ENCODE measurements around the gene PCNX3. TPM values are rescaled to one million over a fixed set of nuclear protein-coding genes. Genes with fewer than 3 reads are reported as not detected.

Gene PCNX3
- total RNA-seq, 1 experiment from 2014 or later, result 50.4 TPM

GRCh38 chr11:65595543-65596281, 19.9 kb upstream of the PCNX3 start, which contains the start of gene KCNK7 (continued):
- no peak for TF ChIP-seq SIN3A (IDR thresholded peaks at IDR 0.05; ENCODE audit: low read depth)

GRCh38 chr11:65596520-65596919, 19.1 kb upstream of the PCNX3 start:
- Histone ChIP-seq H2AFZ (ENCODE audit: low read depth, low read length, poor library complexity, severe bottlenecking) (no peak overlapping the region), H3K27ac (ENCODE audit: low read depth, low read length) (no peak overlapping the region), H3K4me2 (ENCODE audit: low read length) (no peak overlapping the region), H3K27me3 (ENCODE audit: insufficient read depth, low read length) (no peaks in the 10 kb centered on the region), H3K9me3 (ENCODE audit: control insufficient read depth in 1 of 2, insufficient read depth in 1 of 2, low read depth in 1 of 2, low read length in 2 of 2) (no peaks in the 10 kb centered on the region), H3K9ac (ENCODE audit: low read length) (no peak overlapping the region), H3K9me2 (ENCODE audit: insufficient read depth) (no peaks in the 10 kb centered on the region), H3K4me1 (ENCODE audit: control insufficient read depth in 1 of 2, insufficient read depth in 2 of 2, low read length in 2 of 2) (peaks cover 12 to 19% of the 10 kb centered on the region in 2 experiments), H3K4me3 (replicated peaks in 1 of 2; ENCODE audit: low read depth in 1 of 2, low read length in 2 of 2) (no peak overlapping the region), H4K20me1 (ENCODE audit: insufficient read depth) (no peaks in the 10 kb centered on the region), H3K36me3 (ENCODE audit: control insufficient read depth in 1 of 2, insufficient read depth in 2 of 2, low read length in 2 of 2) (peaks cover 0 to 6% of the 10 kb centered on the region in 2 experiments; a peak in 1 of 4 replicates), H3K79me2 (ENCODE audit: insufficient read depth, low read length) (no peaks in the 10 kb centered on the region)
- no peak for ATAC-seq
- POLR2A ChIA-PET, result no interaction called here
- intact Hi-C loops (cut with micrococcal nuclease), result no loop called here
- BruUV-seq (replicated peaks), result no TSS peak
- DNase-seq (ENCODE audit: low read depth, low spot score), result no peak
- CTCF ChIA-PET, result no interaction called here
- TF ChIP-seq CEBPB (IDR thresholded peaks at IDR 0.05; ENCODE audit: low read depth) (no peak), CBX3 (IDR thresholded peaks at IDR 0.05; ENCODE audit: low read depth) (no peak), CTCF (IDR thresholded peaks at IDR 0.05 in 2 of 3, conservative IDR thresholded peaks at IDR 0.05 in 1 of 3; ENCODE audit: borderline replicate concordance in 1 of 3, insufficient read depth in 1 of 3, low read depth in 2 of 3, low read length in 2 of 3) (no peak), MAX (IDR thresholded peaks at IDR 0.05) (no peak), SP1 (IDR thresholded peaks at IDR 0.05; ENCODE audit: low read depth) (no peak), REST (IDR thresholded peaks at IDR 0.05; ENCODE audit: low read depth) (no peak), ELF1 (IDR thresholded peaks at IDR 0.05; ENCODE audit: borderline replicate concordance, low read depth) (no peak), JUND (IDR thresholded peaks at IDR 0.05) (no peak), POLR2A (IDR thresholded peaks at IDR 0.05; ENCODE audit: borderline replicate concordance, extremely low read depth, insufficient read depth, insufficient read length) (no peak), ZBTB33 (IDR thresholded peaks at IDR 0.05; ENCODE audit: extremely low read depth, insufficient replicate concordance, low read length) (no peak), SIN3A (IDR thresholded peaks at IDR 0.05; ENCODE audit: low read depth) (no peak)
- RAD21 ChIA-PET (ENCODE audit: low non-redundant PET in 1 of 2, low total read pairs in 2 of 2, uncharacterized antibody in 2 of 2, unreplicated experiment in 2 of 2), result no interaction called here

Measured in HCT116 (cell line).